Right cardiac atrium (tissue), 5 donors: Measurements from ENCODE around the gene CMTM7. TPM values are rescaled to one million over a fixed set of nuclear protein-coding genes. Genes with fewer than 3 reads are reported as not detected.

Experiments used
- ATAC-seq, 2 donors: fragments of 200-7000 bp; cut with Tn5 transposase; one replicate each; pipeline versions ENCODE4 v1.8.0 to v1.9.1; 2020; ENCODE audit warnings: moderate library complexity in 2 of 2, mild to moderate bottlenecking in 1 of 2
- DNase-seq, 3 donors: peaks; one replicate each; pipeline ENCODE4 v3.0.0-alpha.2; 2020
- H3K27ac ChIP-seq: one replicate; pipeline ENCODE4 v1.5.1; 2013; ENCODE audit warnings: mild to moderate bottlenecking, low read length, control low read depth, moderate library complexity
- H3K27me3 ChIP-seq: one replicate; pipeline ENCODE4 v1.6.1; 2013; ENCODE audit not compliant: control insufficient read depth, insufficient read depth
- H3K4me1 ChIP-seq: one replicate; pipeline ENCODE4 v1.6.1; 2013; ENCODE audit warnings: low read length; ENCODE audit not compliant: control insufficient read depth, insufficient read depth
- H3K4me3 ChIP-seq: one replicate; pipeline ENCODE4 v1.5.1; 2013; ENCODE audit warnings: low read length, control low read depth
- H3K9me3 ChIP-seq: one replicate; pipeline ENCODE4 v1.6.1; 2013; ENCODE audit warnings: low read length; ENCODE audit not compliant: control insufficient read depth
- WGBS: extraction: QIAGEN DNeasy Blood & Tissue Kit; methylation state at CpG from one replicate; pipeline ENCODE4 v1.1.7; 2013; 5-methylcytosine and 5-hydroxymethylcytosine counted together
- intact Hi-C, 4 donors: fragments of 100-400 bp; cut with DNase I; formaldehyde crosslinking; loops; one replicate each; pipeline versions ENCODE4 v1.11.0 to v1.14.0; 2022 to 2023
- polyA plus RNA-seq: library from polyadenylated mRNA; stranded (reverse); fragments of 200-250 nt; gene quantifications from one replicate; pipeline ENCODE4 v1.2.3, GENCODE V29; 2013
- total RNA-seq, 4 donors: library from RNA; stranded (reverse); fragmentation: NEBNext Ultra II Directional; extraction: Animal tissue kit (Norgen Biotek cat#: 25700); gene quantifications; one replicate each; pipeline ENCODE4 v1.2.1, GENCODE V29; 2021
- donor health status: healthy with polysubstance abuse.
- donor health status: DM: no; HTN: yes; CAD: no.
- donor health status: DM: no; HTN: no; CAD: no.
- donor health status: DM: no; HTN: yes; CAD: no; lungs with severe emphysema.
- donor health status: DM: yes; HTN: yes; CAD: no.

Gene CMTM7
- total and polyA plus RNA-seq, 5 donors, result 4.8 to 8.4 (median 6.7) TPM

DNA sequence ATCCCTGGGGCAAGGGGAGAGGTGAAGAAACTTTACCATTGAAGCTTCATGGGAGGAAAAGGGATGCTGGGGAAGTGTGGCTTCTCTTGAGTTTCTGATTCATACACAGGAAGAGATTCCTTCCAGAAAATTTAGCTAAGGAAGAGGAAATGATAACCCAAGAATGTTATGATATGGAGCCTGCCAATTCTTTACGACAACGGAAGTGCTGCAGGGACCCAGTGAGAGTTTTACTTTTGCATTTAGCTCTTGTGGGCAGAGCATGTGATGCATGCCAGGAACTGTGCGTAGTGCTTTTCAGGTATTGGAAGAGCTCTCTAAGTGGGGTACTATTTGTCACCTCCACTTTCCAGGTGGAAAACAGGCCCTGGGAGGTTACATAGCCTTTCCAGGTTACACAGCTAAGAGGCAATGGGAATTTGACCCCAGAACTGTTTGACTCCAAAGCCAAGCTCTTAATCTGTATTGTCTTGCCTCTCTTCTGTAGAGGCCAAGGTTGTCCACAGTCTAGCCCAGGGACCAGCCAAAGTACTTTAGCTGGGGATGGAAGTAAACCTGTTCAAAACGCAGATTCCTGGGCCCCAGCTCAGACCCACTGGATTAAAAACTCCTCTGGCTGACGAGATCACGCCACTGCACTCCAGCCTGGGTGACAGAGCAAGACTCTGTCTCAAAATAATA is 23.0 kb downstream of the CMTM7 start:
- intact Hi-C loops, result no loop called here
- H3K9me3 ChIP-seq, result no peaks in the 10 kb centered on the region
- peak; percentile 82 to 92 for ATAC-seq
- H3K27me3 ChIP-seq, result no peaks in the 10 kb centered on the region
- DNase-seq, result peak in 1 of 3 donors; percentile 57
- no peak overlapping the region for H3K4me3 ChIP-seq
- peak overlapping the region; percentile 81 for H3K27ac ChIP-seq
- H3K4me1 ChIP-seq, result peaks cover 10% of the 10 kb centered on the region
- WGBS, result 58% methylated on average over 6 of the region's 6 CpGs

DNA sequence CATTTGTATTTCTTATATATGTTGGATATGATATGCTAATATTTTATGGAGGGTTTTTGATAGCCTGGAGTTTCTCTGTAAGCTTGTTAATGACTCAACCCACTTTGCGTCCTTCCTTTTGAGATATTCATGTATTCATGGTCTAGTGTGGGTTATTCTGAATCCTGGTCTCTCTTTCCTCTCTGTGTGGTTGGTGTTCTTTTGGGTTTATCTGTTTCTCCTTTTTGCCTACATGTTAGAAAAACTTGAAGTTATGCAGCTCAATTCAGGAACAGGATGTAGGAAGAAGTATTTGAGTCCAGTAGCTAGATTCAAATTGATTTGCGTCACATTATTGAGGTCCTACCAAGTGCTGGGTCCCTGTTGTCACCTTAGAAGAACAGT is 28.1 kb downstream of the CMTM7 start:
- WGBS, result 82% methylated on average over 2 of the region's 2 CpGs
- Histone ChIP-seq H3K9me3 (no peaks in the 10 kb centered on the region), H3K27ac (peak overlapping the region; percentile 20), H3K27me3 (no peaks in the 10 kb centered on the region), H3K4me3 (no peak overlapping the region), H3K4me1 (peaks cover 24% of the 10 kb centered on the region)
- DNase-seq (no peak), ATAC-seq (no peak)
- intact Hi-C loops, result no loop called here

DNA sequence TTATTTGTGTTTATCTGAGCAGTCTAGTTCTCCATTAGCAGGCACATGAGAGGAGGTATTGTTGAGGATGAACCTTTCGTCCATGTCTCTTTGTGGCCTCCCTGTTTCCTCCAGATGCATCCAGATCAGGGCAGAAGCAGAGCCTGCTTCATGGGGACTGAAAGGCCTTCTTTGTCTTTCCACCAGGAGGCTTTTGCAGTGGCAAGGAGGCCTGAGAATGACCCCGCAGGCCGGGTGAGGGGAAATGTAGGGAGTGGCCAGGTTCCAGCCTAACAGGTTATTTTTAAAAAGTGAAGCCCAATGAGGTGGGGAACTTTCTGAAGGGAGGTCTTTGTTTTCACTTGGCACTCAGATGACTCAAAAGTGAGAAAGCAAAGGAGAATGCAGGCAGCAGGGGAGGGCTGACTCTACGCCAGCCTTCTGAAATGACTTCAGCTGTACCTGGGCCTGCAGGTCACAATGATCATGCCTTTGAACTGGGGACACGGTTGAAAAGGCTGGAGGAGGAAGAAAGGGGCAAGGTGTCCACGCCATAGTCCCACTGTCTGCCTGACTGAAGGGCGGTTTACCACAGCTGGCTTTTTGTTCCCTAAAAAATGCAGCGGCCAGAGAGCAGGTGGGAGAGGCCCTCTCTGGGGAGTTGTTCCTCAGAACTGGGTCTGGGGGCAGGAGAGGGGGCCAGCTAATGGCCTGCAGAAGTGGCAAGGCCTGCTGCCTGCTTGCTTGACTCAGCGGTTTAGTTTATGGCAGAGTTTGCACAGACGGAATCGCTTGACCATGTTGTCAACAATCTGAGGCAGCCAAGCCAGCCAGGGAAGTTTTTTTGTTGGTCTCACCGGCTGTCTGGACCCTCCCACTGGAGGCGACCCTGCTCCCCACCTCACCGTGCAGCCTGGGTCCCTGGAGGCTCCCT is 28.7 kb downstream of the CMTM7 start:
- H3K27ac ChIP-seq, result peak overlapping the region; percentile 26

DNA sequence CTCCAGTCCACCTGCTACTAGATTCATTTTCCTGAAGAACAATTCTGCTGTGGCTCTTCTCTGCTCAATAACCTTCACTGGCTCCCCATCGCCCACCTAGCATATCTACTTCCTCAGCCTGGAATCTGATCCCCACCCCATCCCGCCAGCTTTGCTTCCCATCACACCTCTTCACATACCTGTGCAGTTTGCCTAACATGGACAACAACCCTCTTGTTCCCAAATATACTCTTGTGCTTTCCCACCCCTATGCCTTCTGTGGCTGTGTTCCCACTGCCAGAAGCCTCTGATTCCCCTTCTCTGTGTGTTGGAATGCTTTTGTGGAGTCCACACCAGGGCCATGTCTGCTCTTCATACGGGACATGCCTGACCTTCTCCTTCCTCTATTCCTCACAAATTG is 29.5 kb downstream of the CMTM7 start:
- Histone ChIP-seq H3K4me3 (no peak overlapping the region), H3K27me3 (no peaks in the 10 kb centered on the region), H3K9me3 (no peaks in the 10 kb centered on the region), H3K4me1 (peaks cover 21% of the 10 kb centered on the region), H3K27ac (peak overlapping the region; percentile 15)
- intact Hi-C loops, result no loop called here
- no peak for ATAC-seq
- no peak for DNase-seq
- 88% methylated on average over 3 of the region's 3 CpGs for WGBS

More for the DNA sequence above, 28.7 kb downstream of the CMTM7 start:
- intact Hi-C loops, result no loop called here
- DNase-seq (no peak), ATAC-seq (peak in 1 of 2 donors; percentile 17)
- Histone ChIP-seq H3K4me1 (peaks cover 21% of the 10 kb centered on the region), H3K27me3 (no peaks in the 10 kb centered on the region), H3K4me3 (no peak overlapping the region), H3K9me3 (no peaks in the 10 kb centered on the region)
- 44% methylated on average over 14 of the region's 14 CpGs for WGBS

DNA sequence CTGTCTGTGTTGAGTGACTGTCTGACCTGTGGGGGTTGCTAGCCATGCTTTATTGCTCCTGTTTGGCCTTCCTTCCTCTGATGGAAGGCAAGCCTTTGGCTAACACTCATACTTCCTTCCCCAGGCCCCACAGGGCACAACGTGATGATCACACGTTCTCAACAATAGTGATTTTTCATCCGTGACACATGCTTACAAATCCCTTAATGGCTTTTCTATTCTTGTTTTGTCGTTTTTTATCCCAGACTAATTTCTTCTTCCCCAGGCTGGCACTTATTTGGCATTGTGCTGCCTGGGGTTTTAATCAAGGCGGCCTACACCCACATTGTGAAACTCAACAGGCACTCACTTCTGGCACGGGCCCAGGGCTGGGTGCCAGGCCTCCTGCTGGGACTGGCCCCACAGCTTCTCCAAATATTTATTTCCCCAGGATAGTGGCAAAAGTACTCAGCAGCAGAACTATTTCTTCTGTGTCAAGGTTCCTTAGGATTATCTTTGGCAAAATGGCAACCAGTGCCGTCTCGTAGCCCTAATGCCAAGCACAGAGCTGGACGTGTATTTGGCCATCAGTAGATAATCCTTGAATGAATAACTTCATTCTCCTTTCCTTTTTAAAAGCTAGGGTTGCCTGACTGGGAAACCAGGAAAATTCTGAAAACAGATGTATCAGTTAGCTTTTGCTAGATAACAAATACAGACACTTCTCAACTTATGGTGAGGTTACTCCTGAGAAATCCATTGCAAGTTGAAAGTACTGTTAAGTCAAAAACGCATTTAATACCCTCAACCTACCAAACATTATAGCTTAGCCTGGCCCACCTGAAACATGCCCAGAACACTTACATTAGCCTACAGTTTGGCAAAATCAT is 30.6 kb downstream of the CMTM7 start:
- ATAC-seq, result peak; percentile 89 to 92
- WGBS, result 23% methylated on average over 10 of the region's 10 CpGs

DNA sequence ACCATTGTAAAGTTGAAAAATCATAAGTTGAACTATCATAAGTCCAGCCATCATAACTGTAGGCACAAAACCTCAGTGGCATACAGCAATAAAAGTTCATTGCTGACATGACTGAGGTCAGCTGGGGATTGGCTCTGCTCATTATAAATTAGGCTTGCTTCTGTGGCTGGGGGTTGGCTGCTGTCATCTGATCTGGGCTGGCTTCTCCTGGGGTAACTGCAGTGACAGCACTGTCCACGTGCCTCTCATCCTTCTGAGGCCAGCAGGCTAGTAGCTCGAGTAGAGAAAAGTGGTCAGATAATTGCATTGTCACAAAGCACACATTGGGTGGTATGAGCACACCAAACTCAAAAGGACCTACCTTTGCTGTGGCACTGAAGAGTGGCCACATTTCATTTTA is 31.3 kb downstream of the CMTM7 start:
- peak in 1 of 2 donors; percentile 23 for ATAC-seq

More for the DNA sequence above, 30.6 kb downstream of the CMTM7 start:
- Histone ChIP-seq H3K27me3 (no peaks in the 10 kb centered on the region), H3K27ac (no peak overlapping the region), H3K4me3 (no peak overlapping the region), H3K4me1 (peaks cover 21% of the 10 kb centered on the region), H3K9me3 (no peaks in the 10 kb centered on the region)
- peak; percentile 87 to 97 (median 96) for DNase-seq
- intact Hi-C loops, result no loop called here

DNA sequence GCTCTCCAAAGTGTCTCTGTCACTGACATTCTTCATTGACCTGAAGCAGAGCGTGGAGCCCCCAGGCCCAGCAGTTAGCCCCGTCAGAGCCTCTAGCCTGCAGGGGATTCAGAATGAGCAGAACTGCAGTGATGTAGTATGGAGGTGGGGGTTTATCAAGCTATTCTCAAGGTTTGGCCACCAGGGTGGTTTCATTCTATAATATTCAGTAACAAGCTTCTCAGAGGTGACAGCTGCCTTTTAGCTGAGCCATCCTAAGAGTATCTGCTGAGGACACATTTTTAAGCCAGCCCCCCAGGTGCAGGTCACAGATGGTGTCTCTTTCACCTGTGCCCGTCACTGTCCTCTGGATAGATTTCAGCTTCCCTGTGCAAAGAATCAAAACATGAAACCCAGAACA is 31.9 kb downstream of the CMTM7 start:
- no peaks in the 10 kb centered on the region for H3K27me3 ChIP-seq
- WGBS, result 98% methylated on average over 3 of the region's 3 CpGs
- DNase-seq, result no peak
- peaks cover 21% of the 10 kb centered on the region for H3K4me1 ChIP-seq
- no peak overlapping the region for H3K27ac ChIP-seq
- H3K9me3 ChIP-seq, result no peaks in the 10 kb centered on the region
- H3K4me3 ChIP-seq, result no peak overlapping the region
- intact Hi-C loops, result no loop called here
- no peak for ATAC-seq

More for the DNA sequence above, 31.3 kb downstream of the CMTM7 start:
- 64% methylated on average over 2 of the region's 2 CpGs for WGBS
- Histone ChIP-seq H3K27ac (no peak overlapping the region), H3K9me3 (no peaks in the 10 kb centered on the region), H3K4me3 (no peak overlapping the region), H3K27me3 (no peaks in the 10 kb centered on the region), H3K4me1 (peaks cover 21% of the 10 kb centered on the region)
- intact Hi-C loops, result no loop called here
- no peak for DNase-seq

DNA sequence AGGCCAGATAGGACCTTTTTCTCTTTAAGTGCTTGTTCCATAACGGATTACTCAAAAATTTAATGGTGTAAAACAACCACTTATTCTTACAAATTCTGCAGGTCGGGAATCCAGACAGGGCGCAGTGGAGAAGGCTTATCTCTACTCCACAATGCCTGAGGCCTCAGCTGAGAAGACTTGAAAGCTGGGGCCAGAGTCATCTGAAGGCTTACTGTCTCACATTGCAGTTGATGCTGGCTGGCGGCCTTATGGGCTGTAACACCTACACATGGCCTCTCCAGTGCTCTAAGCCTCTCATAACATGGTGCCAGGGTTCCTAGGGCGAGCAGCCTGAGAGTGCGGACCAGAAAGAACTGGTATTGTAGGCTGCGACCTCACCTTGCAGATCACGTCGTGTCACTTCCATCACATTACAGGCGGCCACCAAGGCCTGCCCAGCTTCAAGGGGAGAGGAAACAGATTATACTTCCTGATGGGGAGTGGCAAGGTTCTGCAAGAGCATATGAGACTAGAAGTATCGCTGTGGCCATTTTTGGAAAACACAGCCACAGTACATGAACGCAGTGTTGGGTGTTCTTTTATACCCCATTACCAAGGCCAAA is 32.4 kb downstream of the CMTM7 start:
- no peaks in the 10 kb centered on the region for H3K27me3 ChIP-seq
- 90% methylated on average over 12 of the region's 12 CpGs for WGBS
- peaks cover 21% of the 10 kb centered on the region for H3K4me1 ChIP-seq
- ATAC-seq, result no peak
- no peak for DNase-seq
- intact Hi-C loops, result no loop called here
- no peaks in the 10 kb centered on the region for H3K9me3 ChIP-seq
- H3K27ac ChIP-seq, result no peak overlapping the region
- H3K4me3 ChIP-seq, result no peak overlapping the region

DNA sequence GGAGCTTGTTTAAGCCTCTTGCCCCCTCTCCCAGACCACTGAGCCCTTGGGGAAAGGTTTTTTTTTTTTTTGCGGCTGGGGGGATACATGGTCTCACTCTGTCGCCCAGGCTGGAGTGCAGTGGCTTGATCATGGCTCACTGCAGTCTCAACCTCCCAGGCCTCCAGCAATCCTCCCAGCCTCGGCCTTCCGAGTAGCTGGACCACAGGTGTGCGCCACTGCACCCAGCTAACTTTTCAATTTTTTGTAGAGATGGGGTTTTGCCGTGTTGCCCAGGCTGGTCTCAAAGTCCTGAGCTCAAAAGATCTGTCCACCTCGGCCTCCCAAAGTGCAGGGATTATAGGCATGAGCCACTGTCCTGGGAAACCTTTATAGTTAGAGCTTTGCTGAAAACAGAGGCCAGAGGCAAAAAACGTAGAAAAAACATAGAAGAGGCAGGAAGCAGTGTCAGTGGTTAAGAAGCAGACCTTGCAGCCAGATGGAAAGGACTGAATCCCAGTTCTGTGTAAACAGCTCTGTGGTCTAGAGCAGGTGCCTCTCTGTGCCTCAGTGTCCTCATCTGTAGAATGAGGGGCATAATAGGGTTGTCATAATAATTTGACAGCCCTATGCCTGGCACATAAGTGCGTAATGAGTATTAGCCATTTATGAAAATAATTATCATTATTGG is 33.1 kb downstream of the CMTM7 start:
- intact Hi-C loops, result no loop called here
- no peak for ATAC-seq
- H3K27me3 ChIP-seq, result no peaks in the 10 kb centered on the region
- H3K4me1 ChIP-seq, result peaks cover 21% of the 10 kb centered on the region
- DNase-seq, result no peak
- WGBS, result 88% methylated on average over 9 of the region's 9 CpGs
- H3K27ac ChIP-seq, result no peak overlapping the region
- no peaks in the 10 kb centered on the region for H3K9me3 ChIP-seq
- H3K4me3 ChIP-seq, result no peak overlapping the region
